HTERT RPE-1 (cell line): Measurements from ENCODE around the gene IP6K1.
"Not testable (repeated sequence)": the region's sequence is repeated elsewhere in the genome, so short reads cannot be mapped to it uniquely, and the experiment has no call there.

Source experiments
- in situ Hi-C: fragments of 300-500 bp; cut with MboI; formaldehyde crosslinking; loops from 4 replicates; pipeline ENCODE4 v1.14.3; 2020; ENCODE audit warnings: low sequenced_read_pairs

The IP6K1 gene

DNA sequence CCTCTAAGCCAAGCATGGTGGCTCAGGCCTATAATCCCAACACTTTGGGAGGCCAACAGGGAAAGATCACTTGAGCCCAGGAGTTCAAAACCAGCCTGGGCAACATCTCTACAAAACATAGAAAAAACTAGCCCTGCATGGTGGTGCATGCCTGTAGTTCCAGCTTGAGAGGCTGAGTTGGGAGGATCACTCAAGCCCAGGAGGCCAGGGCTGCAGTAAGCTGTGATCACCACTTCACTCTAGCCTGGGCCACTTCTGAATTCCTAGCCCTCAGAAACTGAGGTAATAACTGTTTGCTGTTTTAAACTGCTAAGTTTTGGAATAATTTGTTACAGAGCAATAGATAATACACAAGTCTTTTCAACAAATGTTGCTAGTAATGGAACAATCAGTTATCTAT is 16.4 kb downstream of the IP6K1 start:
- in situ Hi-C loops = no loop called here

DNA sequence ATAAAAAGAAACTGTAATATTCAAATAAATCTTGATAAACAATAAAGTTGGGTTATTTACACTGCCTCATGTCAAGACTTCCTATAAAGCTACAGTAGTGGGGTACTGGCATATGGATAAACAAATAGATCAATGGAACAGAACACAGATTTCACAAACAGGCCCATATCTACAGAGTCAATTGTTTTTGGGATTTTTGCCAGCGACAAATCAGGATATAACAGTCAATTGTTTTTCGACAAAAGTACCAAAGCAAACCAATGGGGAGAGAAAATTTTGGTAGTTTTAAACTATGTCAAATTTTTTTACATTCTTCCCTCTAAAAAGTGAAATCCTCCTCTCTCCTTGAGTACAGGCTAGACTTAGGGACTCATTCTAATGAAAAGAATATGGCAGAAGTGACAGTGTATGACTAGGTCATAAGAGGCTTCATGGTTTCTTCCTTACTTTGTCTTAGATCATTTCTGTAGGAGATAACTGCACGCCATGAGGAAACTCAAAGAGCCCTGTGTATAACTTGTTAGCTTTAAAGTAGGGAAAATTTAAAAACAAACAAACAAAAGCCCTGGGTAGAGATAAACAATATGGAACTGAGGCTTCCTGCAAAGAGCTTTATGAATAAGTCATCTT is 16.9 kb downstream of the IP6K1 start:
- in situ Hi-C loops = no loop called here

DNA sequence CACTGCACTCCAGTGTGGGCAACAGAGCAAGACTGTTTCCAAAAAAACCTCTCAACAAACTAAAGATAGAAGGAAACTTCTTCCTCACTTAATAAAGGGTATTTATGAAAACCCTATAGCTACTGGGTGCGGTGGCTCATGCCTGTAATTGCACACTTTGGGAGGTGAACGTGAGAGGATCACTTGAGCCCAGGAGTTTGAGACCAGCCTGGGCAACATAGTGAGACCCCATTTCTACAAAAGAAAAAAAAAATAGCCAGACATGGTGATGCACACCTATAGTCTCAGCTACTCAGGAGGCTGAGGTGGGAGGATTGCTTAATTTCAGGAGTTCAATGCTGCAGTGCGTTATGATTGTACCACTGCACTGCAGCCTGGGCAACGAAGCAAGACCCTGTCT is 22.4 kb downstream of the IP6K1 start:
- in situ Hi-C loops = no loop called here

DNA sequence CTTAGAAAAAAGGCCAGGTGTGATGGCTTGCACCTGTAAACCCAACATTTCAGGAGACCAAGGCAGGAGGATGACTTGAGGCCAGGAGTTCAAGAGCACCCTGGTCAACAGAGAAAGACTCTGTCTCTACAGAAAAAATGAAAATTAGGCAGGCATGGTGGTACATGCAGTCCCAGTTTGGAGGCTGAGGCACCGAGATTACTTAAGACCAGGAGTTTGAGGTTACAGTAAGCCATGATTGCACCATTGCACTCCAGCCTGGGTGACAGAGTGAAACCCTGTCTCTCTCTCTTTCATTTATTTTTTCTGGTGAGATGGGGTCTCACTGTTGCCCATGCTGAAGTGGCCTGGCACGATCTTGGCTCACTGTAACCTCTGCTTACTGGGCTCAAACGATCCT is 24.7 kb downstream of the IP6K1 start:
- in situ Hi-C loops = no loop called here

DNA sequence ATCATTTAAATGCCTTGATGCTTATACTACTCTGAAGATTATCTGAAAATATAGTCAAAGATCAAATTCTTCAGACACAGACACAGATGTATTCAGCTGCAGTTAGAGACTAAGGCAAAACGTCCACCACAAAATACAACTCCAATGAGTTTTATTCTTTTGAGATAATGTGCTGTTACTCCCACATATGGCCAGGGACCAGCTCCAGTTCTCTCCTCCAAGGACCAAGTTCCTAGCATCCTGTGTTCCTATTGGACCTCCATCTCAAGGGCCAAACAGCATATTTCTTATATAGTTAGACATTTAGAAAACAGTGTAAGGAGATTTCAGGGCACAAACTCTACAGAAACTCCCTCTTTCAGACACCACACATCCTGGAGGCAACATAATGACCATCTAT is 27.1 kb downstream of the IP6K1 start:
- in situ Hi-C loops = no loop called here

DNA sequence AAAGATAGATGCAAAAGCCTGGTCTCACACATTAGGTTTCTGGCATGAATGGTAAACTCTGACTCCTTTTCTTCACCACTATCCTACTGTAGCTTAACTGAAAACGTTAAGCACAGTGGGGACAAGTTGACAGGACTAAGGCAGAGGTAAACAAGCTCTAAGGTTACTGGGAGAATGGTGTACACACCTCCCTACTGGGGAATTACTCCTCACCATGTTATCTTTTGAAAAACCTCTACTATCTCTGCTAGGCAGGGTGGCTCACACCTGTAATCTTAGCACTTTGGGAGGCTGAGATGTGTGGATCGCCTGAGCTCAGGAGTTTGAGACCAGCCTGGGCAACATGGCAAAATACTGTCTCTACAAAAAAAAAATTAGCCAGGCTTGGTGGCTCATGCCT is 29.1 kb downstream of the IP6K1 start:
- in situ Hi-C loops = no loop called here

DNA sequence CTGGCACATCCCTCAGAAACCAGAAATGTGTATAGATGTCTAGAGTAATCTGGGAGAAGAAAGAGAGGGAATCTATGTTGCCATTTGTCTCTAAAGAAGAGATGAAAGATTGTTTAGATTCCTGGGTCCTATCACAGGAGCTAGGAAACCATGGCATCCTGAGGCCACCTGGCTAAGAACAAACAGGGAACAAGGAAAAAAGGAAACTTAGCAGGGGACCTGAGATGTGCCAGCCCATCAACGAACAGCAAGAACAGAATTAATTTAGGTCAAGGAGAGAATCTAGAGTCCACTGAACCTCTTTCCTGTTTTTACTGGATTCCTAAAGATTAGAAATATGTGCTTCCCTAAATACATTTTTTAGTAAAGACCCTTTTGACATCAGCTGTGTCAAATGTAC is 30.3 kb downstream of the IP6K1 start:
- in situ Hi-C loops = no loop called here

DNA sequence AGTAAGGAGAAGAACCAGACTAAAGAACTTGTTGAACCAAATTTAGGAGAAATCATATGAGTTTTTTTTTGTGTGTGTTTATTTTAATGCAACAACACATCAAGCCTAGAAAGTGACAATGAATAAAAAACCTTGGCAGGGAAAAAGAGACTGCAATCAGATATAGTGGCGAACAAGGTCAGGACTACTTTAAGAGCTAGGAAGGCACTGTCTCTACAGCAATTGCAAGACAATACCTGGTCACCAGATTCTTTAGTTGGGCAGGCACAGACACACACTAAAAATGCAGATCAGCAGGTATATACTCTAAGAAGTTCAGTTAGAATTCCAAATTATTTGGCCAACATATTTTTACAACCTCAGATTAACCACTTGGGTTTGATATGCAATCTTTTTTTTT is 31.8 kb downstream of the IP6K1 start:
- in situ Hi-C loops = no loop called here

DNA sequence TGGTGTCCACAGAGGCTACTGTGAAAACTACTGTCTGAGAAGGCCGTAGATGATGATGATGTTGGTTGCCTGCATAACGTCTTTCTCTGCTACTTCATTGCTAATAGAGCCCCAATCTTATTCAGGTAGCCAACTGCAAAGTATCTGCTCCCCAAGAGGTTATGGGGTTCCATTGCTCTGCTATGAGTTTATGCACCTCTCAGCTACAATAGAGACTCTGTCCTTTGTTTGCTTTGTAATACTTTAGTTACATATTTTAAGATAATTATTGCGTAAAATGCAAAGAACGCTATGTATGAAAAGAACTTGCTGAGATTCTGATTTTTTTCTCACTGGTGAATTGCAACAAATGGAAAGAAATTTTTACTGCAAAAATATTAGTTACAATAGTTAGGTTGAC is 34.8 kb downstream of the IP6K1 start:
- in situ Hi-C loops = no loop called here

DNA sequence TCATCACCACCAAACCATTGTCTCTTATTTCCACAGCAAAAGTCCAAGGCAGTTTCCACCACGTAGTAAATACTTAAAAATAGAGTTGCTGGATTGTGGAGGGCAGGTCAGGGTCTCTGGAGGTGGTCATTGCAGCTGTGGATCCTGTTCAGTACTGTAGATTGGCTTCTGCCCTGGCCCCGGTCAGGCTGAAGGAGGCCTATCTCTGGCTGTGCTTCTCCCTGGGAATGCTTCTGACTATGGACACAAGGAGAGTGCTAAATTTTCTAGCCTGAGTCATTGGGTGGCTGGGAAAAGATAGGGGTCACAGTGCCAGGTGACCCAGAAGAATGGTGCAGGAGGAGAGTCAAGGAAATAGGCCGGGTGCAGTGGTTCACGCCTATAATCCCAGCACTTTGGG is 36.3 kb downstream of the IP6K1 start:
- in situ Hi-C loops = no loop called here

DNA sequence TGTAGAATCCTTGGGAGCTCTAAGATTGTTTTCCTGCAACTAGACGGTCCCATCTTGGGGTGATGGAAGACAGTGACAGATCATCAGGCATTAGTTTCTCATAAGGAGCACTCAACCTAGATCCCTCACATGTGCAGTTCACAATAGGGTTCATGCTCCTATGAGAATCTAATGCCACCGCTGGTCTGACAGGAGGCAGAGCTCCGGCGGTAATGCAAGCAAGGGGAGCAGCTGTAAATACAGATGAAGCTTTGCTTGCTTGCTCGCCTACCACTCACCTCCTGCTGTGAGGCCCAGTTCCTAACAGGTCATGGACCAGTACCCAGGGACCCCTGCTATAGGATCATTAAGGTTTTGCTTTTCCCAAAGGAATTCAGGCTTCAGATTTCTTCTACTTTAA is 37.5 kb downstream of the IP6K1 start:
- in situ Hi-C loops = not testable (repeated sequence)

DNA sequence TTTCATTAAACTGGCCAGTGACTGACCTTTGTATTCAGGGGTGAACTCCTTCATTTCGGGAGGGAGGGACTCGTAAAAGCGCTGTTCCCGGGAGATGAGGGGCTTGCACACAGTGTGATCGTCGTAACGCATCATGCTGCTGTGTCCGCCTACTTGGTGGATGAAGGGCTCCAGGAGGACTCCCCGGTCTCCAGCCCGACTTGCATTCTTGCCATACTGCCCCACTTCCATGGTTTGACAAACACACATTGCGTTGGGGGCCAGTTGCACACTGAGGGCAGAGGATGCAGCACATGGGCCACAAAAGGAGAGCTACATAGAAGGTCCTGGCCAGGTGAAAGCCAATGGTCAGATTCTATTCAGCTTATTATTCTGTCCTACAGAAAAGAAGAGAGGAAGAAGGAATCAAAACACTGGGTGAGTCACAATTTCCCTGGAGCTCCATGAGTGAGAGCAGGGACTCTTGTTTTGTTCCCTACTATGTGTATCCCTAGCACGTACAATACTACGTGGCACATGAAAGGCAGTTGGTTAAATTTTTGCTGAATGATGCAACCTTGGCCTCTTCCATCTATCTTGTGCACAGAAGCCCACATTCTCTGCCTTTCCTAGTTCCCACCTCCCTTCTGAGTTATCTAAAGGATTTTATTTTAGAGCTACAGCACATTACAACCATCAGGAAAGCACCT is 38.4 kb downstream of the IP6K1 start:
- in situ Hi-C loops = no loop called here

DNA sequence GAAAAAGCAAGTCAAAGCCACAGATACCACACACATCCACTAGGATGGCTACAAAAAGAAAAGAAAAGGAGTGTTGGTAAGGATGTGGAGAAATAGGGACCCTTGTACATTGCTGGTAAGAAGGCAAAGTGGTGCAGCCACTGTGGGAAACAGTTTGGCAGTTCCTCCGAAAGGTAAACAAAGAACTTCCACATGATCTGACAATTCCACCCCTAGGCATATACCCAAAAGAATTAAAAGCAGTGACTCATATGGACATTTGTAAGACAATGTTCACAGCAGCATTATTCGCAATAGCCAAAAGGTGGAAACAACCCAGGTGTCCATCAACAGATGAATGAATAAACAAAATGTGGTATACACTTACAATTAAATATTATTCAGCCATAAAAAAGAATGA is 40.4 kb downstream of the IP6K1 start:
- in situ Hi-C loops = no loop called here

DNA sequence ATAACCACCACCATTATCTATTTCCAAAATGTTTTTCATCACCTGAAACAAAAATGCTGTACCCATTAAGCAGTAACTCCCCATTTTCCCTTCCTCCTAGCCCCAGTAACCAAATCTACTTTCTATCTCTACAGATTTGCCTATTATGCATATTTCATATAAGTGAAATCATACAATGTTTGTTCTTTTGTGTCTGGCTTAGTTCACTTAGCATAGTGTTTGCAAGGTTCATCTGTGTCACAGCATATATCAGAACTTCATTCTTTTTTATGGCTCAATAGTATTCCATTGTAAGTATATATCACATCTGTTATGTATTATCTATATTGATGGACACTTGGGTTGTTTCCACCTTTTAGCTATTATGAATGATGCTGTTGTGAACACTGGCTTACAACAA is 45.9 kb downstream of the IP6K1 start:
- in situ Hi-C loops = no loop called here

DNA sequence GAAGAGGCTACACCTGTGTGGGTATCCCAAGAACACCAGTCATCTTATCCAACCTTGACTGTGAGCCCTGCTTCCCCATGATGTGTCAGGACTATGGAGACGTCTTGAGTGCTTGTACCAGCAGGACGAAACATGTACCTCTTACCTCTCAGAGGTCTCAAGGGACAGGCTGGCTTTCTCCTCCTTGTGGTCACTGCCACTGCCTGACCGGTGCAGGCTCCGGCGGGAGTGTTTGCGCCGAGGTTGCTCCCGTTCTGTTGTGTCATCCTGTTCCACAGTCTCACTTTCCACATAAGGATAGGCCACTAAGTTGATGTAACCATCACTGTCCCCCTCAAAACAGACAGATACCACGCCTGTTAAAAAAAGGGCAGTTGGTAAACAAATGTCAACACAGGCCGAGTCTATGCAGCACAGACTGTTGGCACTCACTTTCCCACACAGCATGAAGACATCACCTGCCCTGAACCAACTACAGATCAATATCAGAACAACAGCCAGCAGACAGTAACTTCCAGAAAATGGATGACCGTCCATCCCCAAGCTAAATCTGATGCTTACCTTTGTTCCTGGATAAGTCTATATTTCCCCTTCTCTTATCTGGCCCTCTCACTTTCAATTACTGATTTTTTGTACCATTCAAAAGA is 48.2 kb downstream of the IP6K1 start:
- in situ Hi-C loops = no loop called here

DNA sequence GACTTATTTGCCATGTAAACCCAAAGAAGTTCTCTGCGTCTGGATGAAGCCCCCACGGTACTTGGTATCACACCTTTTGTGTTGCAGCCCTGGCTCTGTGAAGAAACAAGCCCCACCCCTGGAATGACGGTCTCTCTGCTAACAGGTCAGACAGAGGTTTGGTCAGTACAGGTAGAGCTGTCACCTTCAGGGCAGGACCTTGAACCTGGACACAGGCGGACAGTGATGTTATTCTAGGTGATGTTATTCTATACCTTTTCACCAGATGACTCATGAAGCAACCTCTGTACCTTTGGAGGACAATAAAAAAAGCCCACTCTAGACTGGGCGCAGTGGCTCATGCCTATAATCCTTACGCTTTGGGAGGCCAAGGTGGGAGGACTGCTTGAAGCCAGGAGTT is 51.6 kb downstream of the IP6K1 start:
- in situ Hi-C loops = no loop called here

DNA sequence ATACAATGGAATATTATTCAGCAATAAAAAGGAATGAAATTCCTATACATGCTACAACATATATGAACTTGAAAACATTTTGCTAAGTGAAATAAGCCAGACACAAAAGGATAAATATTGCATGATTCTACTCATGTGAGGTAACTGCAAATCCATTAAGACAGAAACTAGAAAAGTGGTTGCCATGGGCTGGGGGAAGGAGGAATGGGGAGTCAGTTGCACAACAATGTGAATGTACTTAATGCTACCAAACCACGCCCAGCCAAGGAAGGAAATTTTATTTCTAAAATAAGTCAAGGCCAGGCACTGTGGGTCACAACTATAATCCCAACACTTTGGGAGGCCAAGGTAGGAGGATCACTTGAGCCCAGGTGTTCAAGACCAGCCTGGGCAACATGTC is 52.8 kb downstream of the IP6K1 start:
- in situ Hi-C loops = no loop called here

DNA sequence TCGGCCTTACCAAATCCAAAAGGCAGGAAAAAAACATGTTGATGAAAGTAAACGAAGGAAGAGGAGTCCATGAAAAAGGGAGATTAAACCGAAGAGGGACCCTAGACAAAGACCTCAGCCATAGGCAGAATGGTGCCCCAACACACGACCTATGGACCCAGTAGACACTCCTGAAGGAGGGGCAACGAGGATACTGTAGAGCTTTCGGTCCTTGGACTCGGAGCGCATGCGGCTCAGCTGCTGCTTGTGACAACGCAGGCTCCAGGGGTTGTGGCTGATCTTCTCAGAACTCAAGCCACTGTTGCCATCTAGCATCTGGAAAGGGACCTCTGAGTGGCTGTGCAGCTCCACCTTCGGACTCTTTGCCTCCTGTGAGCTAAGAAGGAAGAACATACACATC is 53.7 kb downstream of the IP6K1 start:
- in situ Hi-C loops = no loop called here

DNA sequence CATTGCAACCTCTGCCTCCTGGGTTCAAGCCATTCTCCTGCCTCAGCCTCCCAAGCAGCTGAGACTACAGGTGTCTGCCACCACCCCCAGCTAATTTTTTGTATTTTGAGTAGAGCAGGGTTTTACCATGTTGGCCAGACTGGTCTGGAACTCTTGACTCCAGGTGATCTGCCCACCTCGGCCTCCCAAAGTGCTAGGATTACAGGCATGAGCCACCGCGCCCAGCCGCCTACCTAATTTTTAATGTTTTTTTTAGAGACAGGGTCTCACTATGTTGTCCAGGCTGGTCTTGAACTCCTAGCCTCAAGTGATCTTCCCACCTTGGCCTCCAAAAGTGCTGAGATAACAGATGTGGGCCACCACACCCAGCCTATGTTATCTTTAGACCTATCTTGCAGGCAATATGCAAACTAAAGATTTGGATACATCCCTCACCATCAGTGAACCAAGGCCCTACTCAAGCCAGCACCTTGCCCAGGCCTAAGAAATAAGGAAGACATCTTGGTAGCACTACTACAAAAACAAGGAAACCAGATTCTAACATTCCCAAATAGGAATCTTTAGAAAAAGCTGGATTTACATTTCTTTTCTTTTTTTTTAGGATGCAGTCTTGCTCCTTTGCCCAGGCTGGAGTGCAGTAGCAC is 56.3 kb downstream of the IP6K1 start:
- in situ Hi-C loops = no loop called here

DNA sequence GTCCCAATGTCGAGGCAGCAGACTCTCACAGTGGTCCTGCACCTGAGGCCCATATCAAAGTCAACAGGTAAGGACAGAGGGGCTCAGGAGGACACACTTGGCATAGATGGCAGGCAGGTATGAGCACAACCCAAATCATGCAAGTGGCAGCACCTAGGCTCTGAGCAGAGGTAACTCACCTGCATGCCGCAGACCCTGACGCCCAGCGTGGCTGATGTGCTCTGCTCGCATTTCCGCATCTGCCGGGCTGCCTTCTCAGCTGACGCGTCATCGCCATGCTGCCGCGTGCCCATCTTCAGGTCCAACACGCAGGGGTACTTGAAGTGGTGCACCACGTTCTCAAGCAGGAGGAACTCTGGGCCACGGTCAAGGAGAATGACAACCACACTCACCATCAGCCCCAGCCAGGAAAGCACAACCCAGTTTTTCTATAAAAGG is 58.4 kb downstream of the IP6K1 start:
- in situ Hi-C loops = no loop called here

DNA sequence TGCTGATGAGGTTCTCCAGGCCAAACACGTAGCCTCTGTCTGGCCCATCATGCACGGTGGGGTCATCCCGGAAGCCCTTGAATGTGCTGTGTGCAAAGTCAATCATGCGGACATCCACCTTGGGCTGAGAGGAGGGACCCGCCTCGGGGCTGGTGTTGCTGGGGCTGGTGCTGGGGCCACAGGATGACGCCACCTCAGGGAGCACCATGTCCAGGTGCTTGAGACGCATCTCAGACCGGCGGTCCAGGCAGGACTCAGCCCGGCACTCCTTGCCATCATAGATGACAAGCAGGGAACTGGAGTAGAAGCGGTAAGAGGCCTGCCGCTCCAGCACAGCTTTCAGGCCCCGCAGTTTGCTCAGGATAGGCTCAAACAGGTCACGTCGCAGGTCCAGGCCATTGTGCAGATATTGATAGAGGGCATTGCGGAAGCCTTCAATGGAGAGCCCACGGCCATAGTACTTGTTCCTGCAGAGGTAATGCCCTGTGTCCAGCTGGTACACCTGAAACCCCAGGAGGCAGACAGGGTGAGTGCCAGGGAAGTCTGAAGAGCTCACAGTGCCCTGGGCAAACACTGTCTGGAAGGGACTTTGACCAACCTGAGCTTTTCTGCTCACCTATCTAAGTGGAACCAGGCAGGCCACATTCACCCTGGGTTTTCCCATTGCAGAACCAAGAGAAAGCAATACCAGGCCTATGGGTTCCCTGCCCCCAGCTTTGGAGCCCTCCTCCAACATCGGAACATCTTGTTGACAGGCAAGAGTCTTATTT is 59.0 kb downstream of the IP6K1 start:
- in situ Hi-C loops = no loop called here
